ENCODE data around the gene CCDC8. TPM values are rescaled to one million over a fixed set of nuclear protein-coding genes. Genes with fewer than 3 reads are reported as not detected.

Gene CCDC8
- total RNA-seq, 1 donor, result not detected

DNA sequence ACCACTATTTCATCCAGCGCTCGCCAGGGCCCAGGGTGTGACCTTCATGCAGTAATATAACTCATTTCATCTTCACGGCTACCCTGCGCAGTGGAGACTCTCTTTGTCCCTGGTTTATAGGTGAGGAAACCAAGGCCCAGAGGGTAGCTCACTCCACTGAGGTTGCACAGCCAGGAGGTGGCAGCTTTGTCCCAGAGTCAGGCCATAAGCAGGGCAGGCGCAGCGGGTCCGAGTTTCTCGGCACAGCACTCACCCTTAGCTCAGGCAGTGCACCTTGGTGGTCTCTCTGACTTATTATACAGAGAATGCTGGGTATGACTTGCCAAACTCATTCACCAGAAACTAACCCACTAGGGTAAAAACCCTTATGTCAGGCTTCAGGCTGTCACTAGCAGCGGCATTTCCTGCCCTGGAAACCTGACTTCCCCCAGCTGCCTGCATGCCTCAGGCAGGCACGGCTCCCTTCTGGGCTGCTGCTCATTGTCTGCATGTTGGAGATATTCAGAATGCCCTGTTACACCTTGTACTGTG is 41.9 kb downstream of the CCDC8 start:
- Histone ChIP-seq H3K4me1 (ENCODE audit: insufficient read depth, low read length) (peaks cover 4% of the 10 kb centered on the region), H3K27me3 (ENCODE audit: insufficient read depth, low read length) (no peaks in the 10 kb centered on the region), H3K4me3 (ENCODE audit: low read length) (no peak overlapping the region), H3K9me3 (ENCODE audit: low read depth, low read length) (no peaks in the 10 kb centered on the region)

DNA sequence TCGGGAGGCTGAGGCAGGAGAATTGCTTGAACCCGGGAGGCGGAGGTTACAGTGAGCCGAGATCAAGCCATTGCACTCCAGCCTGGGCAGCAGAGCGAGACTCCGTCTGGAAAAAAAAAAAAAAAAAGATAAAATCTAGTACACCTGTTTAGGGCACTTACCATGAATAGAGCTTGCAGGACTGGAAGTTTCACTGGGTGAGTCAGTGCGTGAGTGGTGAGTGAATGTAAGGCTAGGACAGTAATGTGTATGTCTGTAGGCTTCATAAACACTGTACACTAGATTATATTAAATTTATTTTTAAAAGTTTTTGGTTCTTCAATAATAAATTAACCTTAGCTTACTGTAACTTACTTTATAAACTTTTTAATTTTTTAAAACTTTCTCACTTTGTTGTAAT is 43.5 kb downstream of the CCDC8 start:
- H3K9me3 ChIP-seq (ENCODE audit: low read depth, low read length), result no peaks in the 10 kb centered on the region
- H3K27me3 ChIP-seq (ENCODE audit: insufficient read depth, low read length), result no peaks in the 10 kb centered on the region
- H3K4me3 ChIP-seq (ENCODE audit: low read length), result no peak overlapping the region
- H3K4me1 ChIP-seq (ENCODE audit: insufficient read depth, low read length), result peaks cover 4% of the 10 kb centered on the region

DNA sequence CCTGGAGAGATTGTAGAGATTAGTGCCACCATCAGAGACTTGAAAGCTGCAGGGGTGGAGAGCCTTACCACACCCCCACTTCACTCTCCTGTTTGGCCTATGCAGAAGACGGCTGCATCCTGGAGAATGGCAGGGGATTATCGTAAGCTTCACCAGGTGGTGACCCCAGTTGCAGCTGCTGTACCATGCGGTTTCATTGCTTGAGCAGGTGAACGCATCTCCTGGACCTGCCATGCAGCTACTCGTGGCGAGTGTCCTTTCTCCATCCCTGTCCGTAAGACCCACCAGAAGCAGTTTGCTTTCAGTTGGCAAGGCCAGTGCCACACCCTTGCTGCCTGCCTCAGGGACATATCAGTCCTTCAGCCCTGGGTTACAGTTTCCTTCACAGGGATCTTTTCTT is 45.2 kb downstream of the CCDC8 start:
- Histone ChIP-seq H3K9me3 (ENCODE audit: low read depth, low read length) (no peaks in the 10 kb centered on the region), H3K4me3 (ENCODE audit: low read length) (no peak overlapping the region), H3K4me1 (ENCODE audit: insufficient read depth, low read length) (peaks cover 4% of the 10 kb centered on the region), H3K27me3 (ENCODE audit: insufficient read depth, low read length) (no peaks in the 10 kb centered on the region)

DNA sequence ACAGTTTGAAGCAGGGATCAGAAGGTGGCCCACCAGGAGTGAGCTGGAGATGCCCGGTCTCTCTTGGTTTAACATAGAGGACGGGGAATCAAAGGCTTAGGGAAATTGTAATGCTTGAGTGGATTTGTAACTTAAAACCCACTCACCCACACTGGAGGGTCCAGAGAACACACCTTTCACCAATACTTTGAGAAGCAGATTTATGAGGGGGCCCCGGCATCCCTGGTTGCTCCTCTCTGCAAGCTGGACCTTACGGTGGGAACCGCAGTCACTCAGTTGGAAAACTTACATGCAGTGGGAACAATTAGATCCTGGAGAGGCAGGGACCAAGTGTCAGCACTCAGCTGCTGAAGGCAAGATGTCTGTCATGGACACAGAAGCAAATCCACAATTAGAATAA is 45.9 kb downstream of the CCDC8 start:
- H3K27me3 ChIP-seq (ENCODE audit: insufficient read depth, low read length), result no peaks in the 10 kb centered on the region
- no peak overlapping the region for H3K4me3 ChIP-seq (ENCODE audit: low read length)
- H3K9me3 ChIP-seq (ENCODE audit: low read depth, low read length), result no peaks in the 10 kb centered on the region
- peaks cover 4% of the 10 kb centered on the region for H3K4me1 ChIP-seq (ENCODE audit: insufficient read depth, low read length)

DNA sequence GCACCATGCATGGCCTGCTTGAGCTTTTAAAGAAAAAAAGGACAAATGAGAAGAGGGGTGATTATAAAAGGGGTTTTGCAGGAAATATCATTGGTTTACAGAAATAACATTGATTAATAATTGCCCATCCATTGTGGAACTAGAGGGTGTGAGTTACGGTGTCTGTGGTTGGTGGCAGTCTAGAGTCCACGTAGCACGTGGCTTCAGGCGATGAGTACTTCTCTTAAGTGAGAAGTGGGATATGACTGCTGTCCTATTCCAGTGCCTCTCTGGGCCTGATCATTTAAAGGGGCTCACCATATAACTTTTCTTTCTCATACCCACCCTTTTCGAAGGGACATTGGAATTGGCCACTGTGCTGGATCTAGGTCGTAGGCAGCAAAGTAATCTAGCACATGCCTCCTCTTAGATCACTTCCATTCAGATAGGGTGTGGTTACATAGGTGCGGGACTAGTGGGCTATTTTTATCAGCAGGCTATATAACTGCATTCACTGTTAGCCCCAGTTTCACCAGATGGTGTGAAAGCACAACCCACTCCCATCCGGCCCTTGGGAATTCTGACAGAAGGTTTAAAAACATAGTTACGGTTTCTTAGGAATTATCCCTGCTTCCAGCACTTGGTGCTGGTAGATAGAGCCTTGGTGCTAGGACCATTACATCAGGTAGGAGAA is 46.6 kb downstream of the CCDC8 start:
- Histone ChIP-seq H3K27me3 (ENCODE audit: insufficient read depth, low read length) (no peaks in the 10 kb centered on the region), H3K4me1 (ENCODE audit: insufficient read depth, low read length) (peaks cover 3% of the 10 kb centered on the region), H3K9me3 (ENCODE audit: low read depth, low read length) (no peaks in the 10 kb centered on the region)

DNA sequence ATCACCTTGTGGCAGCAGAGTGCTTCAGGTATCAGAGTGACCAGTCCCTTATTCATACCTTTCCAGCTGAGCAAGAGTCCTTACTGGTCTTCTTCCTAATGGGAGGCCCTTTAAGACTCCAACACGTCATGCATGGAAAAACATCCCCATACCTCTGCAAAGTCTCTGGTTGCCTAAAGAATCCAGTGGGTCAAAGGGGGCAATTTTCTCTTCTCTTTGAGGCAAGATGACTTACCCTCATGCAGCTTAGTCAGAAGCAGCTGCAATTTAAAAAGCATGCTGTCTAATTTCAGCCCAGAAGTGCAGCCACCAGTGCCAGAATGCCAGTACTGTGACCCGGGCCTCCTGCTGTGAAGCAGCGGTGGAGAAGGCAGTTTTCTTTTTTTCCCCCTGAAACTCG is 47.8 kb downstream of the CCDC8 start:
- Histone ChIP-seq H3K4me3 (ENCODE audit: low read length) (no peak overlapping the region), H3K9me3 (ENCODE audit: low read depth, low read length) (no peaks in the 10 kb centered on the region), H3K27me3 (ENCODE audit: insufficient read depth, low read length) (no peaks in the 10 kb centered on the region), H3K4me1 (ENCODE audit: insufficient read depth, low read length) (peaks cover 3% of the 10 kb centered on the region)

More for the DNA sequence above, 46.6 kb downstream of the CCDC8 start:
- H3K4me3 ChIP-seq (ENCODE audit: low read length), result no peak overlapping the region

DNA sequence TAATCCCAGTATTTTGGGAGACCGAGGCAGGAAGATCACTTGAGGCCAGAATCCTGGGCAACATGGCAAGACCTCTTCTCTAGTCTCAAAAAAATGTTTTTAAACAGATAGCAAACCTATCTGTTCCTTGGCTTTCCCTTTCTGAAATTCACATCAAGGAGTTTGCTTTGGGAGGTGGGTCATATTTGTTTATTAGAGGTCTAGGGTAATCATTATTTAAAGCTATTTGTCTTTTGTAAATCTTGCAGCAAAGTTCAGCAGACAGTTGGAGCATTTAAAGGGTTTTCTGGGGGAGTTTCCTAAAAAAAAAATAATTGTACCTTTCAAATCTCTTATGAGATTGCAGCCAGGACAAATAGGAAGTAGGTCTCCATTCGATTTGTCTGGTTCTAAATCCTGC is 49.0 kb downstream of the CCDC8 start:
- no peaks in the 10 kb centered on the region for H3K27me3 ChIP-seq (ENCODE audit: insufficient read depth, low read length)
- H3K9me3 ChIP-seq (ENCODE audit: low read depth, low read length), result no peaks in the 10 kb centered on the region
- no peak overlapping the region for H3K4me3 ChIP-seq (ENCODE audit: low read length)
- peaks cover 3% of the 10 kb centered on the region for H3K4me1 ChIP-seq (ENCODE audit: insufficient read depth, low read length)

DNA sequence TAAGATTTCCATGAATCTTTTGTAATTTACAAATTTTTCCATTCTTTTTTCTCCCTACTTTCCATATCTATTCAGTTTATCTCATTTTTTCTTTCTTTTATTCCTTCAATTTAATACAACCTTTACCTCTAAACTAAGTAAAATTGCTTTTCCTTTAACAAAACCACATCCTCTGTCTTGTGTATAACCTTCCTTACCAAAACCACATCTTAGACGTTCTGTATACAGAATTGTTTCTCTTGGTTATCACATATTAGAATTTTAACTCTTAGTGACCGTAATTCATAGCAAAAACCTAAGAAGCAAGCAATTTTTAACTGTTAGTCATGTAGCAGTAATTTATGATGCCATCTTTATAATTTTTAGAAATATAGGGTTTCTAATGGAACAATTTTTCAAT is 51.4 kb downstream of the CCDC8 start:
- Histone ChIP-seq H3K4me1 (ENCODE audit: insufficient read depth, low read length) (peaks cover 3% of the 10 kb centered on the region), H3K9me3 (ENCODE audit: low read depth, low read length) (no peaks in the 10 kb centered on the region), H3K4me3 (ENCODE audit: low read length) (no peak overlapping the region), H3K27me3 (ENCODE audit: insufficient read depth, low read length) (no peaks in the 10 kb centered on the region)

Other genes starting within 250 kb of the CCDC8 start
- not detected for gene IGFL1, start 183.8 kb downstream of the CCDC8 start, total RNA-seq
- gene HIF3A, start 116.5 kb downstream of the CCDC8 start, total RNA-seq, result not detected
- 11.6 TPM for gene PPP5C, start 66.5 kb downstream of the CCDC8 start, total RNA-seq
- not detected for gene PNMA8C, start 15.4 kb upstream of the CCDC8 start, total RNA-seq
- gene PNMA8A, start 58.0 kb upstream of the CCDC8 start, total RNA-seq, result not detected
- under 0.01 TPM for gene PNMA8B, start 82.3 kb upstream of the CCDC8 start, total RNA-seq
- 199 TPM for gene CALM3, start 187.8 kb upstream of the CCDC8 start, total RNA-seq
- 5.8 TPM for gene PTGIR, start 211.5 kb upstream of the CCDC8 start, total RNA-seq
- not detected for gene GNG8, start 222.6 kb upstream of the CCDC8 start, total RNA-seq
- 0.63 TPM for gene DACT3, start 247.6 kb upstream of the CCDC8 start, total RNA-seq

Measured in mononuclear cell (primary cell).